HG03558 (cell line): ENCODE measurements around the gene DGKD.

Source experiments
- ATAC-seq: cut with Tn5 transposase; IDR thresholded peaks from one replicate; pipeline ENCODE4 v1.9.1; 2021; ENCODE audit warnings: moderate number of reproducible peaks; ENCODE audit not compliant: unreplicated experiment; ENCODE audit errors: extremely low read depth

Gene DGKD

DNA sequence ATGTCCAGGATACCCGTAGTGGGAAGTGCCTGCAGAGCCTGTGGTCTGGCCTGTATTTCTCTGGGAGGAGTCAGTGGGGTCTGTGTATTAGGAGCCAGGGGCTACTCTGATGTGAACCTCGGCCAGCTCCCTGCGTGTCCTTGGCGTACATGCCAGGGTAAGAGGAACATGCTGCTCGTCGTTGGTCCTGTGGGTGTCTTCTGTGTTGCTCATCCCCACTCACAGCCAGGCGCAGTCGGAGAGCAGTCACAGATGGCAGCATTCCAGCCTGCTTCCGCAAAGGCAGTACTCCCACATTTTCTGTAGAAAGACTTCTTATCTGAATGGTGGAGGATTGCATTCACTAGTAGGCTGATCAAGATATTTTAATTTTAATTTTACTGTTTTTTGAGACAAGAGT is 84.9 kb downstream of the DGKD start:
- ATAC-seq = no peak

- no peak for ATAC-seq
These were observed 86.0 kb downstream of the DGKD start for GRCh38 chr2:233440314-233440713.

DNA sequence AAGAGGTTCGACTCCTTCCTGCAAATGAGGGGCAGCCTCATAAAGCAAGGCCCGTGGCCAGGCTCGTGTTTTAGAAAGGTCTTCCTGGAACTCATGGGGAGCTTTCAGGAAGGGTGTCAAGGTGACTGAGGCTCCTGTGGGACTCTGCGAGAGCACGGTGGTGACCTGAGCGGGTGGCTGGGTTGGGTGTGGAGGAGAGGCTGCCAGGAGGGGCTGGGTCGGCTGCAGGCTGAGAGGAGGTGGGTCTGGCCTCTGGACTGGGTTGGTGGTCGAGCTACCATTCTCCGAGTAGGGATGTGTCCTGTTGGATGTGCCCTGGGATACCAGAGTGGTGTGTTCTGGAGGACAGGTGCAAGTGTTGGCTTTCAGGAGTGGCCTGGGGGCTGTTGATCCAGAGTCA is 86.4 kb downstream of the DGKD start:
- no peak for ATAC-seq

GRCh38 chr2:233441161-233442027 is 87.1 kb downstream of the DGKD start:
- no peak for ATAC-seq

DNA sequence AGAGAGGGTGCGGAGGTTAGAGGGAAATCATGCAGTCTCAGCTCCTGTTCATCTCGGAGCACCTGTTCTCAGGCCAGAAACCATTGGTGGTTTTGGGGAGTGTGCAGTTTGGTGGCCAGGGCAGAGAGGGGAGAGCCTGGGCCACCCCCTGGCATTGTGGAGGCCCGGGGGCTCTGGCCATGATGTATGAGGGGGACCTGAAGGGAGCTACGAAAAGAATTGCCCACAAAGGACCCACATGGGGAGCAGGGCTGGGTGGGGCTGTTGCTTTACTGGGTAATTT is 87.7 kb downstream of the DGKD start:
- no peak for ATAC-seq

DNA sequence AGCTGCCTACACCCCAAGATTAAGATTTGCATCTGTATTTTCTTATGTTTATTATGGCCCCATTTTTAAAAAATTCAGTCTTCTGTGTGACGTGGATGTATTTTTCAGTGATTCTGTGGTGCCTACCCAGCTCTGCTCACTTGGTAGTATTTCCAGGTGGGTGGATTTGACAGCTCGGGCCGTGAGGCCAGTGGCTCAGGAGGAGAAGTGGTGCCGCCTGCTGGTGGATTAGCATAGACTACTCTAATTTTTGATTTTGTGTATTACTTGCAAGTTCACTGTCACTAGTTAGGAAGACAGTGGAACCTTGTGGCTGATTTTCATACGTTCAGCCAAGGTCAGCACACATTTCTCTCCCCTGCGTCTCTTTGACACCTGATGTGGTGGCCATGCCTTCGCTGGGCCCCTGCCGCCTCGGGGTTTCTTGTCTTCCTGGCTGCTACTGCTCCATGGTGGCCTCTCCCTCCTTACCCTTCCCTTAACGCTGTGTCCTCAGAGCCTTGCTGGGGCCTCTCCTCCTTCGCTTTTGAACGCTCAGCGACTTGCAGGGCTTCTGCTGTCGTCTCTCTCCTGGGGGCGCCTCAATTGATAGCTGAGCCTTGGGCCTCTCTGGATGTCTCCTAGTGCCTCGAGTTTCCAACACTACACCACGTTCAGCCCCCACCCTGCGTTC is 89.4 kb downstream of the DGKD start:
- ATAC-seq = no peak

DNA sequence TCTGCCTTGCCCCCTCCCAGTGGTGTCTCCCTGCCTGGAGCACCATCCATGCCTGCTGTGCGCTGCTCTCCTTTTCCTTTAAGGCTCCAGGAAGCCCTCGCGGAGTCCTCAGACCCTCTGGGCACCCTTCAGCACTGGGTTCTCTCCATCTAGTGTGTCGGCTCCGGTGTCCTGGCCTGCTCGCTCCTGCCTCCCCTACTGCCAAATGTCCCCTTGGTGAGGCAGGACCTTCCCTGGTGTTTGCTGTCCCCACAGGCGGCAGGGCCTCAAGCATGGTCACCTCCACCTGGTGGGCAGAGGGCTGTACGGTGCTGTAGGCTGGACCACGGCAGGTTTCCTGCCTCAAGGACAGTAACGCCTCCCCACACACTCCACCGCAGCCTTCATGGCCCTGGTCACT is 90.2 kb downstream of the DGKD start:
- ATAC-seq = no peak

DNA sequence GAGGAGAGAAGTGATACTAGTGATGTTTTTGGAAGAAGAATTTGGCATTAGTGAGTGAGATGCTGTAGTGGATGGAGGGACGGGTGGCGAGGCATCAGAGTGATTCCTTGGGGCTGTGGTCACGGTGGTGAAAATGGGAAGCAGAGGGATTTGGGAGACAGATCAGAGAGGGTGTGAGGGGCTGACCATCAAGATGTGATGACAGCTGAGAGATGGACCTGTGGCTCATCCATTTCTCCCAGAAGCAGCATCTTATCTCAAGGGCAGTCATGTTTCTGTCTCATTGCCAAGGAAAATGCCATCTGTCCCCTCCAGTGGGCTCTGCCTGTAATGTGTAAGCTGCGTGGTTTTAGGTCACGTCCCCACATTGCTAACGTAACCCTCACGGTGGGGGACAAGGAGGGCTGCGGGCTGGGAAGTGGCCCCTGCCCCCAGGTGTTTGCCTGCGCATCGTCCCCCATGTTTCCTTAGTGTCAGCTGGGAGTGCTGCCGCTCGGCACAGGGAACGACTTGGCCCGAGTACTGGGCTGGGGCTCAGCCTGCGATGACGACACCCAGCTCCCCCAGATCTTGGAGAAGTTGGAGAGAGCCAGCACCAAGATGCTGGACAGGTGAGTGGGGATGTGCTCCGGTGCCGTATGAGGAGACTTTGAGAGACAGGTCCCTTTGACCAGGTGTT is 91.0 kb downstream of the DGKD start:
- no peak for ATAC-seq

- ATAC-seq = no peak
These were observed 91.8 kb downstream of the DGKD start for GRCh38 chr2:233446121-233446520.

DNA sequence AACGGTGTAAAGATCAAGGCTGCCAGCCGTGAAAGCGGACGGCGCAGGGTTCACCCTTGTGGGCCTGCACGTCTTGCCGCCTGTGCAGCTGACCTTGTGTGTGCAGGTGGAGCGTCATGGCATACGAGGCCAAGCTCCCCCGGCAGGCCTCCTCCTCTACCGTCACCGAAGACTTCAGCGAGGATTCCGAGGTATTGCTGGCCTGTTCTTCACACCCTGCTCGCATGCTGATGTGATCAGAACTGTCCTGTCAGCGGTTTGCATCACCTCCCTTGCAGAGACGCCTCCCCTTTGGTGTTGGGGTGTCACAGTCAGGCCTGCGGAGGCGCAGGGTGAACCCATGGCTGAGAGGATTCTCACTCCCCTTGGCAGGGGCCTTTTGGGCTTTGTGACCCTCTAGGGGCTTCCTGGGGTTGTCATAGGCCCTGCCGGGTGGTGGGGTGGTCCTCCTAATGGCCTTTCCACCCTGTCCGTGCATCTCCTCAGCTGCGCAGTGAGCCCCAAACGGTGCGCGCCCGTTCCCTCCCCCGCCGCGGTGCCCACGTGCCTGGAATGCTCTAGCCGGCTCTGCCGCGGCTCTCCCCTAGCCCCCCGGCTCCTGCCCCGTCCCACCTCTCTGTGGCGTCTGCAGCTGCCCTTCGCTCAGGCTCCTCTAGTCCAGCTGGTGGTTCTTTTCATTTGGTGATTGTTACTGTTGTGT is 92.5 kb downstream of the DGKD start:
- ATAC-seq = no peak

GRCh38 chr2:233447506-233448219 is 93.4 kb downstream of the DGKD start:
- no peak for ATAC-seq

- ATAC-seq = no peak
These were observed 93.9 kb downstream of the DGKD start for GRCh38 chr2:233448220-233448559.

DNA sequence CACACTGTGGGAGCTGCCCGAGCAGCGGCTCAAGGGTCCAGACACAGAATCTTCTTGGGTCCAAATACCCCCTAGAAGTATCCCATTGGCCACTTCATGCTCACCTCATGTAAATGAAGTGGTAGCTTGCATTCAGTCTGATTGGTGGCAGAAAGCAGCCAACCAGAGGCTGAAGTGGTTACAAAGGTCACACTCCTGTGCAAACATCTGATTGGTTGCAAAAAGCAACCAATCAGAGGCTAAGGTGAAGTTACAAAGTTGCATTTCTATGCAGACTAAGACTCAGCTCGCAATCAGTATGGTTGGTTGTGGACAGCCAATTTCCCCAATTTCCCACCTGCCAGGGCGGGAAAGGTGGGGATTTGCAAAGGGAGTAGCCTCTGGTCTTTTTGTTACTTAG is 94.3 kb downstream of the DGKD start:
- ATAC-seq = no peak

GRCh38 chr2:233449081-233449901 is 95.0 kb downstream of the DGKD start:
- ATAC-seq = no peak

- ATAC-seq = no peak
These were observed 95.9 kb downstream of the DGKD start for GRCh38 chr2:233449921-233450863.

DNA sequence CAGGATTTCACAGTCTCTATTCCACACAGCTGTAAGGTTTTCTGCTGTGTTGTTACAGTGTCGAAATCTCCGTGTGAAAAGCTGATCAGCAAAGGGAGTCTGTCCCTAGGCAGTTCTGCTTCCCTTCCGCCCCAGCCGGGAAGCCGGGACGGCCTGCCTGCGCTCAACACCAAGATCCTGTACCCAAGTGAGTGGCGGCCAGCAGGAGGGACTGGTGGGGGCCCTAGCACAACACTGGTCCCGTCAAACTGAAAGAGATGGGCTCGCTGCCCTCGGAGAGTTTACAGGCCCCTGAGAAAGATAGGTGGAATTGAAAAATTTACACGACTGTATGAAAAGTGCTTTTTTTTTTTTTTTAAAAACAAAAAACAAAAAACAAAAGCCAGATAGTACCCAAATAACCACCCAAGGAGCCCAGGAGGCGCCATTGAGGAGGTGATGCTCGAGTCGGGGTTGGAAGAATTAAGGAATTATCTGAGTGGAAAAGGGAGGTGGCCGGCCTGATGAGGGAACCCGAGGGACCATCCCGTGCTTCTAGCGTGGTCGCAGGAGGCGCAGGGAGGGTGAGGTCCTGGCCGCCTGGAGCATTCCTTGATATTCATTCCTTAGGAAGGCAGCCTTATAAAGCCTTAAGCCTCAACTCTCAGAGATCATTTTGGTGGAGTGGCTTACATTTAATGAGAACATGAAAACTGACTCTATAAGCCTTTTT is 96.7 kb downstream of the DGKD start:
- ATAC-seq = no peak

GRCh38 chr2:233451950-233452349 is 97.7 kb downstream of the DGKD start:
- no peak for ATAC-seq
